Uterus (tissue), 4 donors: ENCODE results near the gene LRRD1. TPM values are rescaled to one million over a fixed set of nuclear protein-coding genes. Genes with fewer than 3 reads are reported as not detected.

ENCODE experiments used
- microRNA-seq: library from miRNA; unstranded; fragments of <30 nt; microRNA quantifications from one replicate; pipeline ENCODE4, GENCODE V29; 2016; ENCODE audit warnings: borderline microRNAs expressed, borderline replicate concordance
- small RNA-seq: library from RNA; depleted of rRNA; stranded (forward); fragments of <200 nt; gene quantifications from one replicate; pipeline ENCODE3, GENCODE V24; 2016
- total RNA-seq, 4 donors: library from RNA; depleted of rRNA in 3 of 4; stranded (reverse); fragments of >200 nt in 3 of 4; gene quantifications; one replicate each; pipeline versions ENCODE4 v1.1.0 to v1.2.4, GENCODE V29; 2014 to 2023
- donor health status: DM: yes; HTN: yes; CAD: no.

The LRRD1 gene
- total RNA-seq, 4 donors from 2014 or later: 0.73 to 0.97 TPM; not detected in 2

Small RNA genes within 50 kb of the gene (microRNA-seq; reads per million reads assigned to microRNA genes)
- gene MIR1285-1: not detected

Small RNA genes within 50 kb of the gene (small RNA-seq; reads per million reads assigned to genes)
- gene MIR1285-1 (not detected), gene RF00019 (not detected)

Other genes starting within 250 kb of the LRRD1 start
- gene AKAP9, start 238.3 kb downstream of the LRRD1 start, total RNA-seq: 100 to 1,000 TPM in 1 of 4 donors, 10 to 100 TPM in 3; 32.5 to 125 (median 63.5) TPM
- gene CYP51A1, start 44.7 kb downstream of the LRRD1 start, total RNA-seq: 100 to 1,000 TPM in 1 of 4 donors, 10 to 100 TPM in 2, 1 to 10 TPM in 1; 7.2 to 121 (median 38.3) TPM
- 100 to 1,000 TPM in 2 of 4 donors, 10 to 100 TPM in 2; 63.3 to 161 (median 101) TPM for gene KRIT1, start 66.8 kb upstream of the LRRD1 start, total RNA-seq
- 10 to 100 TPM; 27.4 to 100.0 (median 54.6) TPM for gene ANKIB1, start 66.8 kb upstream of the LRRD1 start, total RNA-seq